H1 (cell line): Measurements from ENCODE around the gene UBE2E2.

Experiments
- CREB1 ChIP-seq: IDR thresholded peaks from 2 replicates; pipeline ENCODE4 v1.6.1; 2012; ENCODE audit warnings: inconsistent platforms
- CTCF ChIP-seq, 3 experiments: IDR thresholded peaks; 1 replicate in 2 of 3; 2 replicates in 1 of 3; pipeline versions ENCODE4 v1.5.1 to v1.6.1; 2011; ENCODE audit warnings: low read length in 3 of 3, mild to moderate bottlenecking in 3 of 3, inconsistent platforms in 2 of 3, low read depth in 1 of 3, moderate library complexity in 1 of 3; ENCODE audit not compliant: insufficient read depth in 1 of 3; ENCODE audit errors: control extremely low read depth in 1 of 3
- RFX5 ChIP-seq: IDR thresholded peaks from 2 replicates; pipeline ENCODE4 v1.6.1; 2011; ENCODE audit warnings: low read depth, low read length, improper control_type of control experiment, borderline replicate concordance
- TBP ChIP-seq: IDR thresholded peaks from 2 replicates; pipeline ENCODE4 v1.6.1; 2011; ENCODE audit warnings: low read depth, low read length, improper control_type of control experiment
- ZNF274 ChIP-seq: IDR thresholded peaks from 2 replicates; pipeline ENCODE4 v1.7.0; 2012; ENCODE audit warnings: low read length, borderline replicate concordance; ENCODE audit errors: extremely low read depth

GRCh38 chr3:23552506-23552905, 349.4 kb downstream of the UBE2E2 start:
- TF ChIP-seq ZNF274 = no peak
- no peak for TF ChIP-seq CTCF (IDR thresholded peaks at IDR 0.05; ENCODE audit: control extremely low read depth in 1 of 3, insufficient read depth in 1 of 3, low read depth in 1 of 3, low read length in 3 of 3)
- no peak for TF ChIP-seq TBP
- TF ChIP-seq RFX5 = no peak
- no peak for TF ChIP-seq CREB1
